Activated CD4-positive, alpha-beta T cell treated with anti-CD3 and anti-CD28 coated beads for 1 hour (primary cell): ENCODE results near the gene POLR3GL.
A peak's percentile ranks its signal among the peaks of the same experiment; 100 is the strongest.

Source experiments
- DNase-seq: peaks from one replicate; pipeline ENCODE4 v3.0.0-alpha.2; 2020

Gene POLR3GL

DNA sequence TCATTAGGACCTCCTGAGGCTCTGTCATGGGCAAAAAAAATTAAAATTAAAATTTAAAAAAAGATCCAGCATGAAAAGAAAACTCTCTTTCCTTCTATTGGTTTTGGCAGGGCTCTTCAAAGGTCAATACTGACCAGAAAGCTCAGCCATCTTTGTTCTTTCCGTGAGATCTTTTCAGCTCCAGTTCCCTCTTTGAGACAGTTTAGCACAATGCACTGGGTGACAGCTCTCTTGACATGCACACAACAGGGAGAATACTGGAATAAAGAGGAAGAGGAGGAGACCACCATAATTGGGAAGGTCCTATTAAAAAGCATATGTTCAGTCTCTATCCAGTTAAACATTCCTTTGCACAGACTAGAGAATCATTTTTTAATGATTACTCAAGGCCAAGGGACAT is 13.0 kb upstream of the POLR3GL start:
- DNase-seq: no peak

DNA sequence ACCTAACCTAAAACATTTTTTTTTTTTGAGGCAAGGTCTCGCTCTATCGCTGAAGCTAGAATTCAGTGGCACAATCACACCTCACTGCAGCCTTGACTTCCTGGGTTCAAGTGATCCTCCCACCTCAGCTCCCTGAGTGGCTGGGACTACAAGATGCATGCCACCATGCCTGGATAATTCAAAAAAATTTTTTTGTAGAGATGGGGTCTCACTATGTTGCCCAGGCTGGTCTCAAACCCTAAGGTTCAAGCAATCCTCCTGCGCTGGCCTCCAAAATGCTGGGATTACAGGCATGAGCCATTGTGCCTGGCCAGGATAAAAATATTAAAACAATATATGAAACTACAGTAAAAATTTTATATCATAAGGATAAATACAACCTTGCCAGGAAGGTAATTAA is 11.6 kb upstream of the POLR3GL start:
- DNase-seq: no peak

DNA sequence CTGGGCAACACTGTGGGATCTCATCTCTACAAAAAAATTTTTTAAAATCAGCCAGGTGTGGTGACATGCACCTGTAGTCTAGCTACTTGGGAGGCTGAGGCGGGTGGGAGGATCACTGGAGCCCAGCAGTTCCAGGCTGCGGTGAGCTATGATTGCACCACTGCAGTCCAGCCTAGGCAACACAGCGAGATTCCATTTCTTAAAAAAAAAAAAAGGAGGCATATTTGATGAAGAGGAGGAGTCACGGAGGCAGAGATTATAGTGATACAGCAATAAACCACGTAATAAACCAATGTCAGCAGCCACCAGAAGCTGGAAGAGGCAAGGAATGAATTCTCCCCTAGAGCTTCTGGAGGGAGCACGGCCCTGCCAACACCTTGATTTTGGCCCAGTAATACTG is 10.6 kb upstream of the POLR3GL start:
- DNase-seq: no peak

DNA sequence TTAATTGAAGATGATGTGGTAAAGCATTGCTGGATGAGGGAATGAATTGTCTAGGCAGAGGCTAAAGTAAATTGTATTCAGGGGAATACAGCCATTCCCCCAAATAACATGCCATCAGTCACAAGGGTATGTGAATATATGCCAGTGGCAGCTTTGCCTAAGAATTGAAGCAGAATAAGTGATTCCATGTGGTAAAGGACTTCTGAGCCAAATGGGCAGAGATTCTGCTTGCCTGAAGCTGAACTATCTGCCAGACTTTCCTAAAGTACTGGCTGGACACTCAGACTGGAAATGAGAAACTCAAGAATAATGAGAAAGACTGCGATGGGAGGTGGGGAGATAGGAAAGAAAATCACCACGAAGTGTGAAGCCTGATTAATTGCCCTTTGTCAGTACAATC is 9.1 kb upstream of the POLR3GL start:
- no peak for DNase-seq

DNA sequence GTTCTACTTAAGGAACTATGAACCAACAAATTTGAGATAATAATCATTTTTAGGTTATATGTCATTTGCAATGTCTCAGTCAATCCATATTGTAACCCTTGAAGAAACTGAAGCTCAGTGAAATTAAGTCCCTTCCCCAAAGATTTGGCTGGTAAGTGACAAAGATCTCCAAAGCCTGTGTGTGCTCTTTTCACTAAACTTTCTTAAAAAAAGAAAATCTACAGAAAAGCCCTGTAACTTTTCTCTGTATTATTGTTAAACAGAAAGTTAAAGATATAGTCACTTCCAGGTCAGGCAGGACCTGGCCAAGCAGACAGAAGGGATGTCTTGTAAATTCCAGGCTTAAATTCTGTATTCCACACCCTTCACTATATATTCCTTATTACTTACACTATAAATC is 8.1 kb upstream of the POLR3GL start:
- DNase-seq: no peak

DNA sequence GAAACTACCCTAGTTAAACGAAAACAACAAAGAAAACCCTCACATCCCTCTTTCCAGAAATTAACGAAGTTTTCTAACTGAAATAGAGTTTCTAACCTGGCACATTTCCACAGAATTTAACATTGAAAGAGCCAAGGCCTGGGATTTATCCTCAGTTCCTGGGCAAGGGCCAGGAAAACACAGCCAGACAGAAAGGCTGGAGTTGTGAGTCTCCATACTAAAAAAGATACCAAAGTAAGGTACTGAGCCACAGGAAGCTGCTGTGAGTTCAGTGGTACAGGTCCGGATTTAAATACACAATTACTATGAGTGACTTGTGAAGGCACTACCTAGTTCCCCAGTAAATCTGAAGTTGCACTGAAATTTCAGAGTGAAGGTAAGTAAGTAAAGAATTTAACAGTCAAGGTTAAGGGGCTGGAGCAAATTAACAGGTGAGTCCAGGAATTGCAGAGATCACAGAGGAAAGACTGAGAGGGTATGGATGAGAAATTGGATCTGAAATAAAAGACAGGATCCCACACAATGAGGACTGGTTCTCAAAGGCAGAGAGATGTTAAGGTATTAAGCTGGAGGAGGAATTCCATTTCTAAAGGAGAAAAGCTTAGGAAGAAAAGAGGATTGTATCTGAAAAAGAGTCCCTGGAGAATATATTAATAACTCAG is 7.6 kb upstream of the POLR3GL start:
- DNase-seq: no peak

DNA sequence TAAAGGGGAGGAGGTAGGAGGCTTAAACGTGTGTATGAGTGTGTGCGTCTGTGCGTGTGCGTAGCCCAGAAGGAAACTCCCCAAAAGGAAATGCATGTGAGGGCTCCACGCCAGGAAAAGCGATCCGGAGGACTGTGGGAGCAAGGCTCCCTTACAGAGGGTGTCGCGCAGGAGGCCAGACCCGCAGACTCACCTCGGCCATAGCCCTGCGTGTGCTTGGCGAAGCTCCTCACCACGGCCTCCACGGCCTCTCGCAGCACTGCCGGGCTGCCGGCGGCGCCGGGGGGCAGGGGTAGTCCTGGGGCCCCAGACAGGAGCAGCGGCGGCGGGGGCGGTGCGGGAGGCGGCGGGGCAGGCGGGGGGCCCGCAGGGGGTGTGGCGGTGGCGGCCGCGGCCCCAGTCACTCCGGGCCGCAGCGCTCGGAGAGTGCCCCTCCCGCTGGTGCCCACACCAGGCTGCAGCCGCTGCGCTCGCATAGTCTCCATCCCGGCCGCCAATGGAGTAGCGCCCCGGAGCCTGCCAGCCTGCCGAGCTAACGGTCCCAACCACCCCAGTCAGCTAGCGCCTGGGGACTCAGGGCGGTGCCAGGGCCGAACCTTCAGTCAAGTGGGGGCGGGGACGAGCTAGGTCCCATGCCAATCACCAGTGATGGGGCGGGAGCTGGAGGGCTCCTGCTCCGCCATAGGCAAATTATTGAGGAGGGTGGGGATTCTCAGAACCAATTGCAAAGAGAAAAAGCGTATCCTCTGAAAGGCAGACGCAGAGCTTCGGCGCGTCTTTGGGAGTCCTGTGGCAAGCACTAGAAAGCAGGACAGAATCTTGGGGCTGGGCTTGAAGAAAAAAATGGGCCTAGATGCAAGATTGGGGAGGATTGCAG is 6.8 kb upstream of the POLR3GL start, which contains the start of gene LIX1L:
LIX1L (minus strand) TSS at position 575 of the 877 bp plus-strand sequence; CDS start at position 485, 90 bp downstream.
- peak; percentile 90 for DNase-seq

DNA sequence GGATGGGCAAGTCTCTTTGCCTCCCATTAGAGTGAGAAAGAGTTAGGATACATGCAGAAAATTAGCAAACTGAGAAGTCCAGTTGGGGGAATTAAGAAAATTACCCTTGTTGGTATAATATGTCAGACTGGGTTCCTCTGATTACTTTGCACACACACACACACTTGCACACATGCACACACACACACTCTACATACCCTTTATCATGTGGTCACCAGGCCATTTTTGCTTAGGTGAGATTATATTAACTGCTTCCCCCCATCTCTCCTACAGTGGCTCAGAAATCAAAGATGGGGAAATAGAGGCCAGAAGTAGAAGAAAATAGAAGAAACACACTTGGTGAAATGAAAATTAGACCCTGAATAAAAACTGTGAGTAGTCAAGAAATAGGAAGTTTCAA is 5.8 kb upstream of the POLR3GL start:
- DNase-seq: no peak

DNA sequence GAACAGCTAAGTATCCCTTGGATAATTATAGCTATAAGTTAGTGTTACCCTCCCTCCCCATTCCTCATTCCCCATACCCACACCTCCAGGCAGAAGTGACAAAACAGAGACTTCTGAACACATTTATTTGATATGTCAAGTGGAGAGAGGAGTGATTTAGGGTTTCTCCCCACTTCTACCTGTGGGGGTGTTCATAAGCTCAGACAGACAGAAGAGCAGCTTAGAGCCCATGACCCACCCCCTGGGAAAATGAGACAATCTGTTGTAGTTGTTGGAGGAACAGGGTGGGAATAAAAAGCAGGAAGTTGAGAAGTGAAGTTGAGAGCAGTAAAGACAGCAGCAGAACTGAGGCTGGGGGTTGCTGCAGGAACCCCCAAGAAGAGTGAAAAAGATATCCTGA is 5.2 kb upstream of the POLR3GL start:
- no peak for DNase-seq

DNA sequence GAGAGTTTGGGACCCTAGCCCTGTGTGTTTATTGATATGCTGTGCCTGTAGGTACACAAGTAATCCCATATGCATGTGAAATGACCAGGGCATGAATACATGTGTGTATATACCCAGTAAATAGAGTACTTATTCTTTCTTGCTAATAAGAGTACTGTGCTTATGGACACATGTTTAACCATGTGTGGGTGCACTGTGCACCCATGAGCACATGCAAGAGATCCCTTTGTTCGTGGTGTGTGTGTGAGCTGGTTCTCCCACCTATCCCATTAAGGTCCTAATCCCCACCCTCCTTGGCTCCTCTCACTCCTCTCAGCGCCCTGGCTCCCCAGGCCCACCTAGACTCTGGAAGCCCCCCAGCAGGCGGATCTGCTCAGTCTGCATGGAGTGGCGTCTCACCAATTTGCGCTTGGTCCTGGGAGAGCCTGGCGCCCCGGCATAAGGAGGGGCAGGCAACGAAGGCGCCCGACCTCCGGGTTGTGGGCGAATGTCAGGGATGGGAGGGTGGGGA is 4.5 kb upstream of the POLR3GL start:
- DNase-seq: no peak

DNA sequence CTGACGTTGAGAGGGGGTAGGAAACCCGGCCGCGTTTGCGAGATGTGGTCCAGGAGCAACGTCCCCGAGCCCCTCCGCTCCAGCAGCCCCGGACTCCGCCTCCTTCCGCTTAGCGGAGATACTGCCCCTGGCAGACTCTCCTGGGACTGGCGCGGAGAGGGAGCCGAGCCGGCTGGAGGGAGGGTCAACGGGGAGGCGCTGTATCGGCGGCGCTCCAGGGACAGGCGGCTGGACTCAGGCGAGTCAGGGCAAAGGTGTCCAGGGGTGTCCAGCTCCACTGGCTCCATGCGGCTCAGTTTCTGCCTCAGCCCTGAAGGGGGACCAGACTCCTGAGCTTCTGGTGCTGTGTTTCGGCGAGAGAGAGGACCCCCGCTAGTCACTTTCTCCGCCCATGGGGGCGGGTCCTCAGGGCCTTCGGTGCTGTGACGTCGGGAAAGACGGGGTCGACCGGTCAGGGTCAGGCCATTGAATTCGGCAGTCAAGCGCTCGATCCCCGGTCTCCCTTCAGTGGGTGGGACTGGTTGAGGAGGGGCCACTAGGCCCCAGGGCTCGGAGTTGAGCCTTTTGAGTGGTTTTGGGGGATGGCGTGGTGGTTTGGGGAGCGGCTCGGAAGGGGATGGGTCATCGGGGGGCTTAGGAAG is 3.9 kb upstream of the POLR3GL start:
- no peak for DNase-seq

DNA sequence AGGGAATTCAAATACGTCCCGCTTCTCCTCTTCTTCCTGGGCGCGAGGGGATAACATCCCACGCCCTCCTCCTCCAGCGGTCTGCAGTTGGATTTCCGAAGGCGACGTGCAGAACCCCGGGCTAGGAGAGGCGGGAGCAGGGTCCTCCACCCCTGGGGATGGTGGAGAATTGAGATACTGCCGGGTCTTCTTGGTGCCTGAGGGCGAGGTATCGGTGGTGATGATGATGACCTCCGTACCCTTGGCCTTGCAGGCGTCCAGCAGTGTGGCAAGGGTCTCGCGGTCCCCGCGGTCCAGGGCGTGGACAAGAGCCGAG is 3.4 kb upstream of the POLR3GL start:
- DNase-seq: no peak

DNA sequence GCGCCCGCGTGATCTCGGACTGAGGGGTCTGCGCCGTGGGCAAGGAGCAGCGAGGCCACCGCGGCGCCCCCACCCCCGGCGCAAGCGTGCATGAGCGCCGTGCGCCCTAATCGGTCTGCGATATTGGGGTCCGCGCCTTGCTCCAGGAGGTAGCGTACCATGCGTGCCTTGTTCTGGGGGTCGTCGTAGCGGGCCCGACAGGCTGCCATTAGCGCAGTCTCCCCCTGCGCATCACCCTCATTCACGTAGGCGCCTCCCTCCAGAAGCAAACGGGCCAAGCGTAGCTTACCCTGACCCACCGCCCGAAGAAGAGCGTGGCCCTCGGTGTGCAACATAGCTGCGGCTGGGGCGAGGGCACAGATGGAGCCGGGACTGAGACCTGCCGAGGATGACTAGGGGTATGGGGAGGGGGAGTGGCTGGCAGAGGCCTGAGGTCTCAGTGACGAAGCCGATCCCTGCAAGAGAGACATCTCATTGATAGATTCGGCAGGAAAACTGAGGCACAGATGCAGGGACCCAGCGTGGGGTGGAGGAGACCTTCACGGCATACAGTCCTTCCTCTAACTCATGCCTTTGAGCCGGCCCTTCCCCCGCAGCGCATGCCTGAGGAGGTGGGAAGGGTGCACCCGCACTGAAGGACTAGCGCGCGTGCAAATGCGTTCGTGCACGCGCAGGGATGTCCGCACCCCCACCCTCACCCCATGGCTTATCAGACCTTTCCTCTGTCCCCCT is 2.9 kb upstream of the POLR3GL start:
- no peak for DNase-seq

DNA sequence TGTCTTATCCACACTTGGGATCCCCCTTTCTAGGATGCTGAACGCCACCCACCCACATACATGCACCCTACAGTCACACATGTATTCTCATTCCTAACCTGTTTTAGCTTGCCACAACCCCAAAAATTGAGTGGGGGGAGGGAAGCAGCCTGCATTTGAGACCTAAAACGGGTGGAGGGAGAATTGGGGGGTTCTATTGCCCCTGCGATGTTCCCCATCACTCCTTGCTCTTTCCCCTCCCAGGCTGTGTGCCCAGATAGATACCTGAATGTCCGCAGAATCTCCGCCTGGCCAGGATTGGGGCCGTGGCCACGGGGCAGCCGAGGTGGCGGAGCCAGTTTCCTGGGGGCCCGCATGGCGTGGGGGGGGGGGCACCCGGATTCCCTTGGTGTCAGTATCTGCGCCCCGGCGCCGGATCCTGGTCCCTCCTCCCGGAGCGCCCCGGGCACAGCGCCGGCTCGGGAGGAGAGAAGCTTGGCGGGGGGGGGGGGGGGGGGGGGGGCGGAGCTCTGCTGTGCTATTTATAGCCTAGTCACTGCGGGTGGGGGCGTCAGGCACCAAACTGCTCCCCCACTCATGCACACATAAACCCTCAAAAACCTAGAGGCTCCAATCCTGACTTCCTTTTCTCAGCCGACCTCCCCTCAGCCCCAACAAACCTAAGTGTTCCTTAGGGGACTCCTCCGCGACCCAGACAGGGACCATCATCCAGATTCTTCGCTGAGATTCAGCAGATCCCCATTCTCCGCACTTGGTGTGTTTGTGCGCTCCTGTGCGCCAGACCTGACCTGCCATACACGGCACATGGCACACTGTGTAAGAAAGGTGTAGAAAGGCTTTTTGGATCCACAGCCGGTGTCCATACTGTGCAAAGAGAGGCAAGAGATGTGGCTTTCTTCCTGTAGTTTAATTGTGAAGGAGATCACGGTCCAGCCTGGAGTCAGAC is 2.1 kb upstream of the POLR3GL start:
- no peak for DNase-seq

DNA sequence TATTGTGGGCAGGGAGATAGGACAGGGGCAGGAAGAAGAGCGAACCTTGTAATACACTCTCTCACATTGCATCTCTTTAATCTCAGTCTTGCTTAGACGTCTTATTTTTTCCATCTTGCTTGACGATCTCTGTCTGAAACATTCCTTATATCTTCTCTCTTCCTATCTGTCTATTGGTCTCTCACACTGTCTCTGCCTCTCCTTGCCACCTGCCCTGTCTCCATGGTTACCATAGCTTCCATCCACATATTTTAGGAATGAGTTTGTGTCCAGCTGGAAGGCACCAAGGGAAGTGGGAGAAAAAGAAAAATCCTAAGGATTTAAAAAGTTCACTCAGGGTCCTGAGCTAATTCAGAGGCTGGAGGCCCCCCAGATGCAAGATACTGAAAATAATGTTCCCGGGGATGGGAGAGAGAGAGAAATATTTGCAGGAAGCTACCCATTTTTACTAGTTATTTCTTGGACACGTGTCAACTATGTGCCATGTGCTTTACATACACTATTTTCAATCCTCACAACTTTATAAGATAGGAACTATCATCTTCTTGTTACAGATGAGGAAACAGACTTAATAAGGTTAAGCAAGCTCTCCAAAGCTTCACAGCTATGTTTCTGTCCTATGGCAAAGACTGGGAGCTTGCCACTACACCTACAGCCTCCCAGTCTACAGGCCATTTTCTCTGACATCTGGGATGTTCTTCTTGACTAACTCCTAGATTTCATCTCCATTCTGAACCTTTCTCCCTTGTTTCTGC is 1.0 kb upstream of the POLR3GL start:
- DNase-seq: no peak

DNA sequence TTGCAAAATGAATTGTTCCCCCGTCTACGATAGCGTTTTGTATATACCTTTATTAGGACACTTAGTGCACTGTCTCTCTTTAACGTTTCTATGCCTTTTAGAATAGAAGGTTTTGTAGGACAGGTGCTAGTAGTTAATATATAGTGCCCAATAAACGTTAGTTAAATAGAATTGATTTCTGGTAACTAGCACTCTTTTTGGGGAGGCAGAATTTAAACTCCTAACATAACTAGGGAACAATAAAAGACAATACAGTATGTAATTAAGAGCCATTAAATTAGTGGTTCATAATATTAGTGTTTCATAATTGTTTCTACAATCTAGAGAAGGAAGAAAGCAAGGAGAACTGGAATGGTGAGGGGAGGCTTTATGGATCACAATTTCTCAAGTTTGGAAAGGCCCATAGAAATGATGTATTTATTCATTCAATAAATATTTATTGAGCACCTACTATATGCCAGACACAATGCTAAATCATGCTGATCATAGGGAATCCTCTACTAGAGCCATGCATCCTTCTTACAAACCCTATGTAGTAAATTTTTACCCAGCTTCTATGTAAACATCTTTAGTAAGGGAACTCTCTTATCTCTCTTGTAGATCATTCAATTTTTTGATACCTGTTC is 742 bp downstream of the POLR3GL start:
- DNase-seq: no peak

DNA sequence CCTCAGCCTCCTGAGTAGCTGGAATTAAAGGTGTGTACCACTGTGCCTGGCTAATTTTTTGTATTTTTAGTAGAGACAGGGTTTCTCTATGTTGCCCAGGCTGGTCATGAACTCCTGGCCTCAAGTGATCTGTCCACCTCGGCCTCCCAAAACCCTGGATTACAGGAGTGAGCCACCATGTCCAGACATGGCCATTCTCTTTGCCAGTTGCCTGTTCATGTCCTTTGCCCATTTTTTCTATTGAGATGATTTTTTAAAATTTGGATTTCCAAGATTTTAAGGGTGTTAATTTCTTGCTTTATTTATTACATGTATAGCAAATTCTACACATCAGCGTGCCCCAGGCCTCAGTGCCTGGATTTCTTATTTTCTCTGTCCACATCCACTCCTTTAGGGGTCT is 2.8 kb downstream of the POLR3GL start:
- no peak for DNase-seq

DNA sequence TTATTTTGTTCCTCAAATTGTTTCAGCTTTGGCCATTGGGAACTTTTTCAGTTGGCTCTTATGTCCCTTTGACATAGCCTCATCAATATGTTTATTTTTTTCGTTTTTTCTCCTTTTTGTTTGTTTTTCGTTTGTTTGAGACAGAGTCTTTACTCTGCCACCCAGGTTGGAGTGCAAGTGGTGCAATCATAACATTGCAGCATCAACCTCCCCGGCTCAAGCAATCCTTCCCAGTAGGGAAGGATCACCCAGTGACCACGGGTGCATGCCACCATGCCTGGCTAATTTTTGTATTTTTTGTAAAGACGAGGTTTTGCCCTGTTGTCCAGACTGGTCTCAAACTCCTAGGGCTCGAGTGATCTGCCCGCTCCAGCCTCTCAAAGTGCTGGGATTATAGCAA is 8.1 kb downstream of the POLR3GL start:
- DNase-seq: no peak

DNA sequence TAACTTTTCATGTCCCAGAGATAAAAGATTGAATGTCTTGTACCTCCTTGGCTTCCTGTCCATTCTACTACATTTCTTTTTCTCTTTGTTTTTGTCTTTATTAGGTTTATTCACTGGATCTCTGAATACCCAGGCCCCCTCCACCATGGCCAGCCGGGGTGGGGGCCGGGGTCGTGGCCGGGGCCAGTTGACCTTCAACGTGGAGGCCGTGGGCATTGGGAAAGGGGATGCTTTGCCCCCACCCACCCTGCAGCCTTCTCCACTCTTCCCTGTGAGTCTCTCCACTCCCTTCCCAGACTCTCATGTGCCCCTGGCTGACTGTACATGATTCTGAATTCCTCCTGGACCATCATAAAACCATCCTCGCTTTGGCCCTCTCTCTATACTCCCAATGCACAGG is 10.2 kb downstream of the POLR3GL start:
- DNase-seq: no peak

DNA sequence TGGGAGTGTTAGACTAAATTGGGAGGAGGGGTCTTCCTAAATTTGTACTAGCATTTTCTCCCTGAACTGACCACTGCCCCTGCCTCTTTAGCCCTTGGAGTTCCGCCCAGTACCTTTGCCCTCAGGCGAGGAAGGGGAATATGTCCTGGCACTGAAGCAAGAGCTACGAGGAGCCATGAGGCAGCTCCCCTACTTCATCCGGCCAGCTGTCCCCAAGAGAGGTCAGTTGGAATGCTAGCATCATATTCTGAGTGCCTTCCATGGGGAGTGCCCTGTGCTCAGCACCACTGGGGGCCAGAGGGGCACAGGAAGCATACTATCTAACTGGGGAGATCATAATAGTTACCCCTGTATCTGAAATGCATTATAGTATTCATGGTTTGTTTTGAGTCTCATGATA is 10.7 kb downstream of the POLR3GL start:
- no peak for DNase-seq

DNA sequence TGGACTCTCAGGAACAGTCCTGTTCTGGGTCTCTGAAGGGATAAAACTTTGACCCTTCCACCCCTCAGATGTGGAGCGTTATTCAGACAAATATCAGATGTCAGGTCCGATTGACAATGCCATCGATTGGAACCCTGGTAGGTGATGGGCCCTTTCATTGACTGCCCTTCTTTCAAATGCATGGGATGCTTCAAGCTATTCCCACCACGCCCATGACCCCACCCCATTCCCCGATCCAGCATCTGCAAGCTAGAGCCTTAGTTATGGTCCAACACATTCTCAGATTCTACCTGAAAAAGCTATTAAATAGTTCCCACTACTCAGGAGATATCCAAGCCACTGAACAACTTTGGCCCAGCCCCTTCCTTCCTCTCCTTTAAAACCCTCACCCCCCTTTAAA is 12.5 kb downstream of the POLR3GL start:
- DNase-seq: no peak
